ENCODE results near the gene SLC27A5. TPM values are rescaled to one million over a fixed set of nuclear protein-coding genes. Genes with fewer than 3 reads are reported as not detected.
"Not testable (repeated sequence)": the region's sequence is repeated elsewhere in the genome, so short reads cannot be mapped to it uniquely, and the experiment has no call there.

Gene SLC27A5
- total RNA-seq, 1 donor from 2014 or later = 2.9 TPM

DNA sequence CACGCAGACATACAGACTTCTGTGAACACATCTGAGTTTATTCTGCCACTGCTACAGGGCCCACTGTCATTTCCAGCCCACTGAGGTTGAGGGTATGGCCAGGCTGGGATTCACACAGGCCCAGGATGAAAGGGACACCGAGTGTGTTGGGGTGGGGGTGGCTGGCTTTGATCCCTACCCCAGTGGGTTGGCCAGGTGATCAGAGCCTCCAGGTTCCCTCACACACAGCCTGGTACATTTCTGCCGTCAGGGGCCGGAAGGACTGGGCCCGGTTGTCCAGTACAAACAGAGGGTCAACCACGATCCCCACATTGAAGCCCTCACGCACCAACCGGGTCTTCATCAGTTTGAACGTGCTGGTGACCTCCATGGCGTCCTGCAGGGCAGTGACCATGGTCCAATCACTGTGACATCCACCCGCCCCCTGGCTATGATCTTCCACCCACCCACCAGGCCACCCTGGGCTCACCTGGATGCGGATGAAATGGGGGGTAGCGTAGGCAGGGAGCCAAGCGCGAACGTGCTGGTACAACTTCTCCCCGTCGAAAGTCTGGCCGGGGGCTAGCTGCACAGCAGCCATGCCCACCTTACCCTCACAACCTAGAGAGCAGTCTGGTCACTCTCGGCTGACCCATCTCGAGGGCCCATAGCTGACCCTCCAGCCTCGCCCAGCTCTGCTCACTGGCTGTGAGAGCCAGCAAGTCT lies 13.3 kb downstream of the SLC27A5 start:
- DNase-seq (ENCODE audit: low read depth) = no peak

DNA sequence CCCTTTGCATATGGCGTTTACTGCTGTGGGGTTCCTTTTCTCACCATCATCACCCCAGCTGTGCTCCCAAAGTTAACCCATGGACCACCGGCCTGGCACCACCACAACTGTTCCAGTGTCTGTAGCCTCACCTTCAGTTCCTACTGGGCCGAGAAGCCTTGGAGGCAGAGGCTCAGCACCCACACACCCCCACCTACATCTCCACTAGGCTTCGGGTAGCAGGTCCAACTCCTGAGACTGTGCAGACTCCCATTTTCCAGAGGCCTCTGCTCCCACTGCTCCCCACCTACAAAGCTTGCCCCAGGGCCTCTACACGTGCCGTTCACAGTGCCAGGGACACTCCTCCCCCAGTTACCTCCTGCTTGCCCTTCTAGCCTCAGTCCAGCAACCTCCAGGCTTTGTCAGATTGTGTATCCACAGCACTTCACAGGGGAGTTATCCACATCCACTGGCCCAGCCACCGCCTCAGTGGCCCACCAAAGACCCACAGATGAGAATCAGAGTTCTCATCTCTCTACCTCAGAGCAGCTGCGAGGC lies 14.1 kb downstream of the SLC27A5 start:
- DNase-seq (ENCODE audit: low read depth) = no peak

DNA sequence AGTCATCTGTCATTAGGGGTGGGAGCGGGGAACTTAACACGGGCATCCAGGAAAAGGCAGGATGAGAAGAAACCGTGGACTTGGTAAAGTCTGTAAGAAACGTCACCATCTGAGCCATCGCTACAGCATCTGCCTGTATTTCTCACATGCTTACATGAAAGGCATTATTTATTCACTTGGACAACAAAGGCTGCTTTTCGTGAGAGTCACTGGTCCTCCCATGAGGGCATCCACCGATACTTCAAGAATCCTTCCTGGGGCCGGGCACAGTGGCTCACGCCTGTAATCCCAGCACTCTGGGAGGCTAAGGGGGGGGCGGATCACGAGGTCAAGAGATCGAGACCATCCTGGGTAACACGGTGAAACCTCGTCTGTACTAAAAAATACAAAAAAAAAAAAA lies 19.5 kb downstream of the SLC27A5 start:
- DNase-seq (ENCODE audit: low read depth) = no peak

DNA sequence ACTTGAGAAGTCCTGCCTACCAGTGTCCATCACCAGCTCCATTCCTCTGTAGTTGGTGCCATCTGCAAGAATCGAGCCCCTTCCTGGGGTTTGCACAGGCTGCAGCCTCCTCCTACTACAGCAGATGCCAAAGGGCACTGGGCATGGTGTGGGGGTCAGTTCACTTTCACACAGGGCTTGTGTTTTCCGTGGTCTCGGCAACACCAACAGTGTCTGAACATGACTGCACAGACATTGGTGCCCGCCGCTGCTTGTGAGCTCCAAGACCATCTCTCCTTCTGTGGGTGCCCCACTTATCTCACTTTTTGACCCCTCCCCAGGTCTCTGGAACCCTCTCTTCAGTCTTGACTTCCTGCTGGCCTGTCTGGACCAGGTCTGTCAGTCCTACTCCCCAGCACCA lies 20.4 kb downstream of the SLC27A5 start:
- no peak for DNase-seq (ENCODE audit: low read depth)

DNA sequence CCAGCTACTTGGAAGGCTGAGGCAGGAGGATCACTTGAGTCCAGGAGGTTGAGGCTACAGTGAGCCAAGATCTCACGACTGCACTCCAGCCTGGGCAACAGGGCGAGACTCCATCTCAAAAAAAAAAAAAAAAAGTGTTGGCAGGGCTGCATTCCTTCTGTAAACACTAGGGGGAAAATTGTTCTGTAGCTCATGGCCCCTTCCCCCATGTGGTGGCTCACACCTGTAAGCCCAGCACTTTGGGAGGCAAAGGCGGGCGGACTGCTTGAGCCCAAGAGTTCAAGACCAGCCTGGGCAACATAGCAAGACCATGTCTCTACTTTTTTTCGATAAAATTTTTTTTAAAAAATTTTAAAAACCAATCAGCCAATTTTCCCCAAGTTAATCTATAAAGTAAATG lies 27.4 kb downstream of the SLC27A5 start:
- DNase-seq (ENCODE audit: low read depth) = not testable (repeated sequence)

DNA sequence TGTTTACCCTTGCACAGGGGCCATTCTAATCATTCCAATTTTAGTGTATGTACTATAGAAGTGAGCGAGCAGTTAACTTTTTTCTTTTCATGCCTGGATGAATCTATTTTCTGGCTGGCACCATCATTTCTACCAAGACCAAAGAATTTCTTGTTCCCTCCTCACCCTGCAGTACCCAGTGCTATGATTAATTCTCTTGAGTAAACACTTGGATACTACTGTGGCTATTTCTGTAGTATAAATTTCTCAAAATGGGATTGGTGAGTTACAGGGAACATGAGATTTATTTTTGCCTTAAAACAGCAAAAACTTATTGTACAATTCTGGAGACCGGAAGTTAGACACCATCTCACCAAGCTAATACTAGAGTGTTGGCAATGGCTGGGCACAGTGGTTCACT lies 28.0 kb downstream of the SLC27A5 start:
- no peak for DNase-seq (ENCODE audit: low read depth)

DNA sequence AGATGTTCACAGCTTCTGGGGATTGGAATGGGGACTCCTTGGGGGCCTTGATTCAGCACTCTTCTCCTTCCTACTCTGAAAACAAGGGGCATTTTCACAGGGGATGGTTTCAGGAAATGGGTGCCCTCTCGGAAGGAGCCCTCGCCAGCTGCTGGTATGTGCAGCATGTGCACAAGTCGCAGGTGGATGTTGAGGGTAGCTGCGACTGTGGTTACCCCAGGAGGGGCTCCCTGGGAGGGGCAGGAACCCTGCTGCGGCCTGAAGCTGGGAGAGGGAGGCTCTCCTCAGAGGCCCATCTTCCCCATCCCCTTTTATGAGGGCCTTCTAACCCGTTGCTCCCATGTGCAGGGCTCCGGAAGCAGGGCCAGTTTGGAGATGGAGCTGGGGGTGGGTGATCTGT lies 29.4 kb downstream of the SLC27A5 start:
- no peak for DNase-seq (ENCODE audit: low read depth)

DNA sequence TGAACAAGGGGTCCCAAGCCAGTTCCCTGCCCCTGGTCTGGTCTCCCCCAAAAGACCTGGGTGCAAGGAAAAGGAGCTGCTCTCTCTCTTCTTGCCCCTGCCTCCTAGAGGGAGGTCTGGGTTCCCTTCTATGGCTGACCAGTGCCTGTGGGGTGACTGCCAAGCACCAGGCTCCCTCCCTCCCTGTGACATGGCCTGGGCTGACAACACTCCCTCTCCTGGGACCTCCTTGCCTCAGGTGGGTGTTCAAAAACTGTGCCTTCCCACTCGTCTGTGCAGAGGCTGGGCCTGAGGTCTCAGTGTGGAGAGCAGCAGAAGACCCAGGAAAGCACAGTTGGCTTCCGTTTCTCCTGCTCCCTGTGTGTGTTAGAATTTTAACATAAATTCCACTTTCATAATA lies 31.0 kb downstream of the SLC27A5 start:
- no peak for DNase-seq (ENCODE audit: low read depth)

DNA sequence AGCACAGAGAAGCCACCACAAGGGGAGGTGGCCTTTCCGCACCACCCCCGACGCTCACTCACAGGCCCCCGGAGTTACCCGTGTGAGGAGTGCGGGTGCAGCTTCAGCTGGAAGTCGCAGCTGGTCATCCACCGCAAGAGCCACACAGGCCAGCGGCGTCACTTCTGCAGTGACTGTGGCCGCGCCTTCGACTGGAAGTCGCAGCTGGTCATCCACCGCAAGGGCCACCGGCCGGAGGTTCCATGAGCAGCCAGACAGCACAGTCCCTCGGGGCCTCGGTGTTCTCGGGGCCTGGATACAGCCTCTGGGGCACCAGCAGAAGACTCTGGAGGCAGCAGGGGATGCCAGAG lies 31.3 kb downstream of the SLC27A5 start:
- no peak for DNase-seq (ENCODE audit: low read depth)

DNA sequence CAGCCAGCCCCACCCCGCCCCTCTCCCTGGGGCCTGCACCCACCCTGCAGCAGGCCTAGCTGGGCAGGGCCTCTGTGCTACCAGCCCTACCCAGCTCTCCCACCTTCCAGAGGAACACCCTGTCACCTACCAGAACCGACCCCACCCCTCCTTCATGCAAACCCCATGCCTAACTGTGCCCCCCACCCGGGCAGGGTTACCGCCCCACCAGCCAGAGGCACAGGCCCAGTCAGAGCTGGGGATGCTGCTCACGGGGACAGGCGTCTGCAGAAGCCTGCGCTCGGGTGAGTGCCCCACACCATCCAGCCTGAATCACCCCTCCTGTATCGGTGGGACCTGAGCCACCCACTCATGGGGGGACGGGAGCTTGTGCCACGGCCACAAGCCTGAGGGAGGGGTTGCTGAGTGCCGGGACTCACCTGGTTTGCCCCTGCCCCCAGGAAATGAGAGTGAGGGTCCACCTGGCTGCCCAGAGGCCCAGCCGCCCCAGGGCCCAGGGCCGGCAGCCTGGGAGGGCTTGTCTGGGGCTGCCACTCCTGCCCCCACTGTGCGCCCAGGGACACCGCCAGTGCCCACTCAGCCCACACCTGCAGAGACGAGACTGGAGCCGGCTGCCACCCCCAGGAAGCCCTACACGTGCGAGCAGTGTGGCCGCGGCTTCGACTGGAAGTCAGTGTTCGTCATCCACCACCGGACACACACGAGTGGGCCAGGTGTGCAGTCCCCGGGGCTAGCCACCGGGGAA lies 31.9 kb downstream of the SLC27A5 start:
- no peak for DNase-seq (ENCODE audit: low read depth)

DNA sequence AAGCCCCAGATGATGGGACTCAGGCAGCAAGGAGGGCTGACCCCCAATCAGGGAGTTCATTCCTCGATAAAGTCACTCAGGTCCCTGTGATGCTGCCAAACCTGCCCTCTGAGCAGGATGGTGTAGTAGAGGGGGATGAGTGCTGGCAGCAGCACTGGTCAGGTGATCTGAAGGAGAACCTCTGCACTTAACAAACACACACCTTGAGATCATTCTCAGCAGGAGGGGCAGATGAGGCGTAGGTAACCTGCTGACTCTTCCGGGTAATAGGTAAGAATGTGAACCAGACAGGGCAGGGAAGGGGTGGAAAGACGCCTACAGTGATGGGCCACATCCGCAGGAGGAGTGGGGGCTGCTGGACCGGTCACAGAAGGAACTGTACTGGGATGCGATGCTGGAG lies 32.5 kb downstream of the SLC27A5 start:
- no peak for DNase-seq (ENCODE audit: low read depth)

DNA sequence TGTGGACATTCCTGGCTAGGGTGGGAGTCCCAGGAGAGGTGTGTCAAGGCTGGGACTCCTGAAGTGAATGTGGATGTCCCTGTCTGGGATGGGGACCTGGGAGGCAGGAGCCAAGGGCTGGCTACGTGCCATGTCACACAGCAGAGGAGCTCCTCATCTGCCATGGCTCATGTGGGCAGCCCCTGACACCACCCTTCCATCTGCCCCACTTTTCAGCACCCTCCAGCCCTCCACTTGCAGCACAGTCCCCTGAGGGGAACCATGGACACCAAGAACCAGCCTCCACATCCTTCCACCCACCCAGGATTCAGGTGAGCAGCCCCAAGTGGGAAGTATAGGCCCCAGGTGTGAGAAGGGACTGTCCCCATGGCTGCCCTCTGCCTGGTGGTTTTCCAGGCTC lies 33.9 kb downstream of the SLC27A5 start:
- DNase-seq (ENCODE audit: low read depth) = no peak

DNA sequence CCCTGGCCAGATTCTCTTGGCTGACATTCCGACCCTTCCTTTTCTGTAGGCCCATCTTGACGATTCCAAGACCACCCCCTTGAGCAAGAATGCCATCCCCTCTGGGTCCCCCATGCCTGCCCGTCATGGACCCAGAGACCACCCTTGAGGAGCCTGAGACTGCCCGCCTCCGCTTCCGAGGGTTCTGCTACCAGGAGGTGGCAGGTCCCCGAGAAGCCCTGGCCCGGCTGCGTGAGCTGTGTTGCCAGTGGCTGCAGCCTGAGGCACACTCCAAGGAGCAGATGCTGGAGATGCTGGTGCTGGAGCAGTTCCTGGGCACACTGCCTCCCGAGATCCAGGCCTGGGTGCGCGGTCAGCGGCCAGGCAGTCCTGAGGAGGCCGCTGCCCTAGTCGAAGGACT lies 34.7 kb downstream of the SLC27A5 start:
- DNase-seq (ENCODE audit: low read depth) = no peak

DNA sequence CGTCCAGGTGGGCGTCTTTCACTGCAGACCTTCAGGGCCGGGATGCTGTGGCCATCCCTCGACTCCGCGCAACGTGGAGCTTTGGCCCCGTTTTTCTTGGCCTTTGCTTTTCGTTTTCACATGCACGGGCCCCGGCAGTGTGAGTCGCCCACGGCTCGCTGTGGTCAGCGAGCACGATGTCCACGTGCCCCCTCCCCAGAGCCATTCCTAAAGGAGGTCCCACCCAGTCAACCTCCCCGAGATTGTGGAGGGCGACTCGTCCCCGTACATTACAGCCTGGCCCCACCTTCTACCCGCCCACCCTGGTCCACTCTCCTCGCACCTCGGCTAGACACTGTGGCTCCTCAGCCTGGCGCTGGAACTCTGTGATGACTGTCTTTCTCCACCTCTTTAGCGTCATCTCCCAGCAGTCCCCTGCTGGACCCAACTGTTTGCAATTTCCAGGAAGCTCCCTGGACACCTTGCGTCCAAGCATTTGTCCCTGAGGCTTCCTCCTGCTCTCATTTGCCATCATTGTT lies 35.2 kb downstream of the SLC27A5 start:
- peak; percentile 5 for DNase-seq (ENCODE audit: low read depth)

DNA sequence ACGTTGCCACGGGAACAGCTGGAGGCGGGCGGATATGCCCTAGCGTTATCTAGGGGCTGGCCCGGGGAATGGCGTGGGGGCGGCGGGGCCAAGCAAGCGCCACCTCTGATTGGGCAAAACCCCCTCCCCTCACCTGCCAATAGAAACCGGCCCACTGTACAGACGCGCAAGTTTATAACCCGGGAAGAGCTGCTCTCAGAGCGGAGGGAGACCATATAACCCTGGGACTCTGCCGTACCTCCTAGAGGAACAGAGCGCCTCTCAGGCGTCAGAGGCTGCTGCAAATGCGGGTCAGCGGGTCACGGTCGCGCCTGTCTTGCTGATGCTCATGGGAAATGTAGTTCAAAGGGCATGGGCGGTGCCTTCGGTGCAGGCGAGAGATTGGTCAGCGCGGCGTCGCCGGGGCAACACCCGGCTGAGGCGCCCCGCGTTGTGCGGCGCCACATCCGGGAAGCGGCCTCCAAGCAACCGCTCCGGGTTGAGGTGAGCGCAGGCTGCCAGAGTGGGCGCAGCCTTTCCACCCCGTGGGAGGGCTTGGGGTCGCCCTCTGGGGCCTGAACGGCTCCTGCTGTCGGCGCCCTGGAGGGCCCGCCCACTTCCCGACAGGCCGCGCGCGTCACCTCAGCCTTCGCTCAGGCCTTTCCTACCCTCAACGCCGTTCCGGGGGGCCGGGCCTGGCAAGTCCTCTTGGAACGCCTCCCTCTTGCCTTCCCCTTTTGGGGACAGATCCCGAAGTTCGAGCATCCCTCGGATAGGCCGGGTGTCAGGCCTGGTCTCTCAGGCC lies 35.9 kb downstream of the SLC27A5 start, which contains the start of gene ZNF446:
Gene ZNF446 (plus strand): TSS at position 639 of the 784 bp plus-strand sequence. CDS start 867 bp downstream, outside the sequence.
- DNase-seq (ENCODE audit: low read depth) = peak; percentile 97

DNA sequence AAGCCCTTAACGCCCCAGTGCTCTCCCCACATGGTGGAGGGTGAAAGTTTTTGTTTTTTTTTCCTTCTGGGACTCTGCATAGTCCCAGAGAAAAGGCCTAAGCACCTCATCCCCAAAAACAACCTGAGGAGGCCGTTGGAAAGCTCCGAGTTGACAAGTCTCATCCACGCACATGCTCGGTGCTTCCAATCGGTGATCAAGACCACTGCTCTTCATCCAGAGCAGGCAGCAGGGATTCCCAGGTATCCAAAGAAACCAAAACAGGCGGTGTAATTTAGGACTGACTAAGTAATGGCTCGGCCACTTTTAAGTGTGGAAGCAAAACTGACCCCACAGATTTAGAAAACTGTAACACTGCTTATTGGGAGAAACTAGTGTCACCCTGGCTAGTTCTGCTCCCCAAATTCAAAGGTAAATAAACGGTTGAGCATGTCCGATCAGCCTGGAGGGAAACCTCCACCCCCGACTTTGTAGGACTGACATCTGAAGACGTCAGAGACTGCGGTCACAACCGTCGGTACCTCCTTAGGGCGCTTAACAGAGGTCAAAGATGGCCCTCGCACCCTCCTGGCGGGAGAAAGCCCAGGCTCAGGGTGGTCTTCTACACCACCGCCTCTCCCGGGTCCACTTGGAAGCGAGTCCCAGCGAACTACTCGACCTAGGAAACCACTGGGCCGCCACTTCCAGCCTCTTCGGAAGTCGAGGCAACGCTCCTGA lies 36.6 kb downstream of the SLC27A5 start:
- DNase-seq (ENCODE audit: low read depth) = no peak

DNA sequence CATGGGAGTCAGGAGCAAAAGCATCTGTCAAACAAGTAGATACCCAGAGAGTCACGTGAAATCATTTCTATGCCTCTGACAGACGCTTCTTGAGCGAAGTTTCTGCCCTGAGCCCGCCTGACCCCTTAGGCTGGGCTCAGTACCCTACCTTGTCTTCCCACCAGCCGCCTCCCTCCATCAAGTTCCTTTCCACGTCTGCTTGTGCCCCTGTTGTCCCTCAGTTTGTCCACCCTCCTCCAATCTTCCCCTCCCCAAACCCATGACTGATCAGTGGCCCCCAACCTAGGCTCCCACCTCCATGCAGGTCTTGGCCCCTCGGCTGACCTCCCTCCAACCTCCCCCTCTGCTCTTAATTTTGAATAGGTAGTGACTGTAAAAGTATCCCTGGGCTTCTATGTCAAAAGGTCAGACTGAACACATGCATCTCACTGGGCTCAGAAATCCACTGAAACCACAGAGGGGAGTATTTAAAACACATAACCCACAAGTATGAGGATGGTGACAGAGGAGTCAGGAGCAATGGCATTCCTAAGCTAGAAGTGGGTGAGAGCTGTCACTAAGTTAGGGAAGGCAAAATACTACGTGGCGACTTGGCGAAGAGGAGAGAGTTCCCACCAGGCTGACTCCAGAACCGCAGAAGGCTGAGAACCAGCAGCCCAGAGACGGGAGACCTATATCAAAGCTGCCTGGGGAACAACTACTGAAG lies 37.3 kb downstream of the SLC27A5 start:
- peak; percentile 91 for DNase-seq (ENCODE audit: low read depth)

DNA sequence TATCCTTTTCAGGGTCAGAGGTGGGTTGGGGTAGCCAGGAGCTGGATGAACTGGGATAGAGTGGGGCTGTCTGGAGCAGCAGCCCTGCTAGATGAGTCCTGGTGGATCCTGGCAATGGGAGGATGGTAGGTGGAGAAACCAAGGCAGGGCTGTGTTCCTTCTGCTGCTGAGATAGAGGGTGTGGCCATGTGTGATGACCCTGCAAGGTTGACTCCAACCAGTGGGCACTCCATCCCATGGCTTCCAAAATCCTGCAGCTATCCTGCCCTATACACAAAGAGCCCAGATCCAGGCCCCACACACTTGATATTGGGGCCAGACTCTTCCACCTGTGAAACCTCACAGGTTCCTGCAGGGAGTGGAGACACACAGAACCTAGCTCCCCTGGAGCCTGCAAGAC lies 38.0 kb downstream of the SLC27A5 start:
- DNase-seq (ENCODE audit: low read depth) = no peak

DNA sequence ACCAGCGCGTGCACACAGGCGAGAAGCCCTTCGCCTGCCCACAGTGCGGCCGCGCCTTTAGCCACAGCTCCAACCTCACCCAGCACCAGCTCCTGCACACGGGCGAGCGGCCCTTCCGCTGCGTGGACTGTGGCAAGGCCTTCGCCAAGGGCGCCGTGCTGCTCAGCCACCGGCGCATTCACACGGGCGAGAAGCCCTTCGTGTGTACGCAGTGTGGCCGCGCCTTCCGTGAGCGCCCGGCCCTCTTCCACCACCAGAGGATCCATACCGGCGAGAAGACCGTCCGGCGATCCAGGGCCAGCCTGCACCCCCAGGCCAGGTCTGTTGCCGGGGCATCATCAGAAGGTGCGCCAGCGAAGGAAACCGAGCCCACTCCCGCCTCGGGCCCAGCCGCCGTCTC lies 40.1 kb downstream of the SLC27A5 start:
- DNase-seq (ENCODE audit: low read depth) = no peak

DNA sequence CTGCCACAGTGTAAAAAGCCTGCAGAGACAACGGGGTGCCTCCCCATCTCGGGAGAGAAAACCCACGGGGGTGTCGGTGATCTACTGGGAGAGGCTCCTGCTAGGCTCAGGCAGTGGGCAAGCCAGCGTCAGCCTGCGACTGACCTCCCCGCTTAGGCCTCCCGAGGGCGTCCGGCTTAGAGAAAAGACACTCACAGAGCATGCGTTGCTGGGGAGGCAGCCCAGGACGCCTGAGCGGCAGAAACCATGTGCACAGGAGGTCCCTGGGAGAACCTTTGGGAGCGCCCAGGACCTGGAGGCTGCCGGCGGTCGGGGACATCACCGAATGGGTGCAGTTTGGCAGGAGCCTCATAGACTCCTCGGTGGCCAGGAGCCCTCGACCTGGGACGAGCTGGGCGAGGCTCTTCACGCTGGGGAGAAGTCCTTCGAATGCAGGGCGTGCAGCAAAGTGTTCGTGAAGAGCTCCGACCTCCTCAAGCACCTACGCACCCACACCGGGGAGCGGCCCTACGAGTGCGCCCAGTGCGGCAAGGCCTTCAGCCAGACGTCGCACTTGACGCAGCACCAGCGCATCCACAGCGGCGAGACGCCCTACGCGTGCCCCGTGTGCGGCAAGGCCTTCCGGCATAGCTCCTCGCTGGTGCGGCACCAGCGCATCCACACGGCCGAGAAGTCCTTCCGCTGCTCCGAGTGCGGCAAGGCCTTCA lies 40.8 kb downstream of the SLC27A5 start:
- not testable (repeated sequence) for DNase-seq (ENCODE audit: low read depth)
